GM18507 (cell line): ENCODE results near the gene SORL1.

Experiments
- DNase-seq: peaks from one replicate; pipeline ENCODE4 v3.0.0; 2011; ENCODE audit warnings: low read depth; ENCODE audit not compliant: insufficient read length; ENCODE audit errors: extremely low spot score
- FAIRE-seq: peaks from 2 replicates; lab custom pipeline; 2011; peaks lifted over from hg19 to GRCh38; lab: Jason Lieb, UNC

The SORL1 gene

DNA sequence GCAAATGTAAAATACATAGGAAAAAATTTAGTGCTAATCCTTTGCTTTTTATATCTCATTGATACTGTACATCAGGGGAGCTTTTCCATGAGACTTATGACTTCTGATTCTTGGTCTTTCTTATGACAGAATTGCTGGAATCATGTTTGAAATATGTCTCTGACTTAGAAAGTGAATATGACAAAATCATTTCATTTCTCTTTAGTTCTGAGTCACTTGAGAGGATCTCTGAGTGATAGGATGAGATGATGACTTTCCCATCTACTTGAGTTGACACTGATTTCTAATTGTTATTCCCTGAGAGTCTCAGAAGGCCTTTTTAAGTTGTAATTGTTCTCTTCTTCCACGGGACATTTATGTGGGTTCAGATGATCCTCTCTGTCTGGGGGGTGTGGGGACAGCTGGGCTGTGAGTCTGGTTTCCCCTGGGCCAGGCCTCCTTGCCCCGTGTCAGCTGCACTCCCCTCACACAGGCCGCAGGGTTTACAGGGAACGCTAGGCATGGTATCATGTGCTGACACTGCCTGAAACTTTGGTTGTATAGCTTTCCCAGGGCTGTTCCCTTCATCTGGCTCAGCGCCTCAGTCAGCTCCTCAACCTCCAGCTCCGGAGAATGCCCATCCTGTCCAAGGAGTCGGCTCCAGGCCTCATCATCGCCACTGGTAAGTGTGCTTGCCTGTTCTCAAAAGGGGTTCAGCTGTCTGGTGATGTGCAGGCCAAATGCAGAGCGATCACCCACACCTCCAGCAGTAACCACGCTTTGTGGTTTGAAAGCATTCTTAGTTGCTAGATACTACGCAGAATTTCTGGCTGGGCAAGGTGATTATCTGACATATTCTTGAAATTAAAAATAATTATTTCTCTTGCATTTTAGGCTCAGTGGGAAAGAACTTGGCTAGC, 70.2 kb downstream of the SORL1 start:
- DNase-seq (no peak), FAIRE-seq (no peak)

DNA sequence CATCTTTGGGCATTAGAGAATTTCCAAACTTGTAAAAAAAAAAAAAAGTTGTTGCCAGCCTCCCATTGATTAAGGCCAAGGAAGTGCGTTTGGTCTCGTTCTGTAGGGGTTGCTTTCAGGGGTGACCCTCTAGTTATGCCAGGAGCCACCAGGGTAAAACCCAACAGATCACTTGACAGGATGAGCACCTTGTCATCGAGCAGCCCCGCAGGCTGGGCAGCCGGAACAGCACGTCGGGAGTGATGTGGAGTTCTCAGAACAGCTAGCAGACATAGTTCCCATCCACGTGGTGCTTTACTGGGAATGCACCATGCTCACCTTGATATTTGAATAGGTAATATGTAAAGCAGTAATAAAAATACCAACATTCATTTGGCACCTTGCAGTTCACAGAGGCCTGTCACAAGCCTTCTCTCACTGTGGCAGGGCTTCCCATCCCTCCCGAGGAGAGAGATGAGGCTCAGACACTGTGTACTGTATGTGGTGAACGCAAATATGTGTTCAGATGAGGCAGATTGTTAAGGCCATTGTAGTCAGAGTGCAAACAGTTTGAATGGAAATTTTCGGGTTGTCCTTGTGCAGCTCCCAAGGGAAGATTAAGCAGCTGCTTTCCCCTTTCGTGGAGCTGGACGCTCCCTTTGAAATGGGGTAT, 71.6 kb downstream of the SORL1 start:
- FAIRE-seq (no peak), DNase-seq (no peak)

DNA sequence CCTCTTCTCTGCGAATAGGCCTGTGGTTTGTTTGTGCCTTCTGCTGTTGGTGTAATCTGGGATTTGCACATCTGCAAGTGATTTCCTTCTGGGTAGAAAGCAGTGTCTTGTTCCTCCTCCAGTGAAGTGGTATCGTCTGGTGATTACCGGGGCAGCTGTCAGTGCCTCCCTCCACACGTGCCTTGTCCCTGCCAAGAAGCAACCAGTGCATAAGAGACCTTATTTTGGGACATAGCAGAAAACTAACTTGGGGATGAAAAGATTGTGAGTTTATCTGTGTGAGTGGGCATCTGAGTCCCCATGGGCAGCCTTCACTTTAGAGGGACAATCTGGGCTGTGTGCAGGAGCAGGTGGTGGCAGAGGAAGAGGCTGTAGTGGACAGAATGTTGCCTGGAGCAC, 72.1 kb downstream of the SORL1 start:
- DNase-seq (no peak), FAIRE-seq (no peak)

DNA sequence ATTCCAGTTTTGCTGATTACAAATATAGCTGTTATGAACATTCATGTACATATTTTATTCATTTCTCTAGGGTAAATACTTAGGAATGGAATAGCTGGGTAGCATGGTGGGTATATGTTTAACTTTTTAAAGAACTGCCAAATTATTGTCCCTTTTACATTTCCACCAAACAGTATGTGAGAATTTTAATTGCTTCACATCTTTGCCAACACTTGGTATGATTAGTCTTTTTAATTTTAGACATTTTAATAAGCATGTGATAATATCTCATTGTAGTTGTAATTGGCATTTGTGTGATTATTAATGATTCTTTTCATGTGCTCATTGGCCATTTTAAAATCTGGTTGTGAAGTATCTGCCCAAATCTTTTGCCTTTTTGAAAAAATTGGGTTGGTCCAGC, 73.3 kb downstream of the SORL1 start:
- FAIRE-seq: no peak
- DNase-seq: no peak

DNA sequence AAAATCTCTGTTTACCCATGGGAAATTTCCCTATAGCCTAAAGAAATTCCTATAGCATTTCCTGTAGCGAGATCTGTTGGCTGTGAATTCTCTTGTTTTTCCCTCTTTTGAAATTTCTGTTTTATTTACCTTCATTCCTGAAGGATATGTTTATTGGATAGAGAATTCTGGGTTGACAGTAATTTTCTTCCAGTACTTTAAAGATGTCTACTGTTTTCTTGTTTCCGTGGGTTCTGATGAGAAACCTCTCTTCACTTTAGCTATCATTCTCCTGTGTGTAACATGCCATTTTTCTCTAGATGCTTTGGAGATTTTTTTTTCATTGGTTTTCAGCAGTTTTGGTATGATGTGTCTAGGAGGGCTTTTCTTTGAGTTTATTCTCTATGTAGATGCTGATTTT, 78.1 kb downstream of the SORL1 start:
- FAIRE-seq (no peak), DNase-seq (no peak)

DNA sequence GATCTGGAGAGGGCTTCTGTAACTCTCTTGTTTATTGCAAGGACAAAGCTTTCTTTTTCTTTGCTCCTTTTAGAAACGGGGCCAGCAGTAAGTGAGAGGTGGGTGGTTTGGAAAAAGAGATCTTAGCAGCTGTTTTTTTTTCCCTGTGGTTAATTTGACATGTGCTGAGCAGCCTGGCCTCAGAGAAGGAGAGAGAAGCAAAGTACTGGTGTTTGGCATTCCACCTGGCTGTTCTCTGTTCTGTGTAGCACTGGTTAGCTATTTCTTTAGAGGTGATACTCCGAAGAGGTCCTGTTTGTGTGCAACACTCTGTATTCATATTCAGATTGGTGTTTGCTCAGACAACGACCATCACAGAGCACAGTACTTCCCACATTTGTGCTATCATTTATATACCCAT, 81.5 kb downstream of the SORL1 start:
- no peak for FAIRE-seq
- DNase-seq: no peak

DNA sequence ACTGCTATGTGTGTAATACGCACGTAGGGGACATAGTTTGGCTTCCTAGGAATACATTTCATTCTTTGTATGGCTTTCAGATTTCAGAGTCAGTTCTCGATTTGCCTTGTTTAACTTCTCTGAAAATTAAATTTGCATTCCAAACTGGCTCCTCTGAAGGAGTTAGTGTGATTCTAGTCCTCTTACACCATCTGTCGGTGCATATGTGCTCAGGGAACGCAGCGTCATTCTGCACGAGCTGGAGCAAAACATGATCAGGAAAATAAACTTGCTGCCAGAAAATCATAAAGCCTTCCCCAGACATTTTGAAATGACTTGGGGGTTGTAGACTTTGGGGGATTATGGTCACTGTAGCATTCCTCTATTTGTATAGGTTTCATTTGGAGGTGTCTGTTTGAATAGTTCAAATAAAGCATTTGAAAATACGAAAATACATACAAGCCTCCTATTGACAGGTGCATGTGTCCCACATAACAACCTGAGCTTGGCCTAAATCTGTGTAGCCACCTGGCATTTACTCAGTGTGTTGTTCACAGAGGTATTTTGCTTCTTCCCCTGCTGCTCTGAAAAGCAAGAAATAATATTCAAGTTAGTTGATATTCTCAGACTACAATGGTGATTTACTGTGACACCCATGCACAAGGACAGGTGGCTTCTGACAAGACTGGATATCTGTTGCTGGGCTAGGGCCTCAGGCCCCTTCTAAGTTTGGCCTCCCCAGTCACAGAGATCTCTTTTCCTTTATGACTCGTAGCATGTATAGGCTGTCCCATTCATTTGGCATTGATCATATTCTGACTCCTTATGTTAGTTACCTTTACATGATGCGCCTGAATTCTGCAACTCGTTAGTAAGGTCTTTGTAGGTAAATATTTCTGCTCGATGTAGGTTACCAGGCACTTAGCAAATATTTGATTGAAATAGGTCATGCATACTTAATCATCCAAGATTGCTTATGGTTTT, 82.3 kb downstream of the SORL1 start:
- FAIRE-seq (no peak), DNase-seq (no peak)

DNA sequence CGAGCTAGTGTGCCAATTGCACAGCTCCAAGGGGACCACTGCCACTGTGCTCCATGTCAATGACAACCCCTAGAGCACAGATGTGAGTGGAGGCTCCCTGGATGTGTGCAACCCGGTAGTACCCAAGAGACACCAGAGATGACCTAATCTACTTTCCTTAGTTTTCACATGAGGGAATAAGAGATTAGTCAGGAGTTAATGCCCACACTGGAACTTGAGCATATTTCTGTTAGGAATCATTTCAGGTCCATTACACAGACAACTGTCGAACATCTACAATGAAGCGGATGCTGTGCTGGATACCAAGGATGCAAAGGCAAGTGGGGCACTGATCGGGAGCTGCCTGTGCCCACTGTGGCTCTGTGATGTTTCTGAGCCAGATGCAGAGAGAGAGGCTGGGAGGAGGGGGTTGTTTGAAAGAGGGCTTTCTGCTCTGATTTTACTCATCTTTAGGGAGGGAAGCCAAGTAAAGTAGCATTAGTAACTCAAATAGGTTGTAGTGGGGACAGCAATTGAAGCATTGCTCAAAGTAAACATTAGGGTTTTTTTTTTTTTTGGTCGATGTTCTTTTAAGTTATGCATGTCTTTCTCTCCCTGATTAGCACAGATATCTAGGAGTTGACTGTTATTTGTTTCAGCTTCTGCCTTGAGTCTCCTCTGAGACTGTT, 83.1 kb downstream of the SORL1 start:
- FAIRE-seq (no peak), DNase-seq (no peak)

DNA sequence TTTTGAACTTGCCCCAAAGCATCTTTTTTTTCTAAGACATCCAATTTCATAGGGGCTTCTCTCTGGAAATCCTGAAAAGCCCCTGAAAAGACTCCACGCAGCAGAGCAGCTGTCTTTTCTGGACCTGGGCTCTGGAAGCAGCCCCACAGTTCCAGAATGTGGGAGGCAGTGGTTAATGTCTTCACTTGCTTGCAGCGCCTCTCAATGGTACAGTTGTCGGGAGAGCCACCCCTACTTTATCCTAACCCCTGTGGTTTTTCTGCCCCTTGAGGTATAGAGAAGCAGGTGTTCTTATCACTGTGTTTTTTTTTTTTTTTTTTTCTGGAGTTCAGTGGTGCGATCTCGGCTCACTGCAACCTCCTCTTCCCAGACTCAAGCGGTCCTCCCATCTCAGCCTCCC, 84.0 kb downstream of the SORL1 start:
- DNase-seq (no peak), FAIRE-seq (no peak)

DNA sequence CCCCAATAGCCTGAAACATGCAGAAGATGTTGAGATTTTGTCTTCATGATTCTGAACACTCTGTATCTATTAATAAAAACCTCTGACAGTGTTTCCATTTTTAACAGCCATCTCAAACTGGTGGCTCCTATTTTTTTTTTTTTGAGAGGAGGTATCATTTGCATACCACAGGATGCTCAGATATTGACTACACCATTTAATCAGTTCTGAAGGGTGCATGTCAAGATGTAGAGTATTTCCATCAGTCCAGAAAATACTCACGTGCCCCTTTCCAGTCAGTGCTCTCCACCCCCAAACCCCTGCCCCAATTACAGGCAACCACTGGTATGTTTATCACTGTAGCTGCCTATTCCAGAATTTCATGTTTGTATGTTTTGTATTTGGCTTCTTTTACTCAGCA, 85.9 kb downstream of the SORL1 start:
- peak; percentile 23 for DNase-seq

DNA sequence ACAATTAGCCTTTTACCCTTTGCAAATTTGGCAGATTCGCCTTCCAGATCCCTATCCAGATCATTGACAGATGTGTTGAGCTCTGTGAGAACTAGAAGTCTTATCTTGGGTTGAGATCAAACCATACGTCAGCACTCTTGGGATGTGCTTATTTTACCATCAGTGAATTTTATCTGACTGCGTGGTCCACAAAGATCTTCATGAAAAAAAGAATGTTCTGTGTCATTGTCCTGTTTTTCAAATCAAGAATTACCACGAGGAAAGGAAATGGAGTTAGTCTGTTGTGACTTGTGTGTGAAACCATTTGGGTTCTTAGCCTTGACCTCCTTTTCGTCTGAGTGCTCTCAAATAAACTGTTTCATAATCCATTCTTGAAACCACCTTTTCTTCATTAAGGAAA, 86.9 kb downstream of the SORL1 start:
- no peak for DNase-seq
- FAIRE-seq: peak; percentile 91

More for the DNA sequence above, 85.9 kb downstream of the SORL1 start:
- FAIRE-seq: peak; percentile 82

DNA sequence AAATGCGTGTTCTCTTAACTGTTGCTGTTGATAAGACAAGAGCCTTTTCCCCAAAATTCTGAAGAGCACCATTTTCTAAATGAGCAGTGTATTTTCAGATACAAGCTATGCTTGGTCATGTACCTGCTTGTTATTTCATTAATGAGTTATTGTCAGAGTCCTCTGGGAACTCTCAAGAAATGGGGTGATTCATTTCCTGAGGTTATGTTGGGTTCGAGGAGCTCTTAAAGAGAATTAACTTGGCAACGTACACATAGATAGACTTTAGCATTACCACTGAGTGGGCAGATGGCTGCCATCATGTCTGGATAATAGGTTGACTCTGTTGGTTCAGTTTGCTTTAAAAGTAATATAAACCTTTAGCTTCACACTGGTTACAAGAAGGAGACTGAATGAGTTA, 88.5 kb downstream of the SORL1 start:
- FAIRE-seq (peak; percentile 60), DNase-seq (no peak)

DNA sequence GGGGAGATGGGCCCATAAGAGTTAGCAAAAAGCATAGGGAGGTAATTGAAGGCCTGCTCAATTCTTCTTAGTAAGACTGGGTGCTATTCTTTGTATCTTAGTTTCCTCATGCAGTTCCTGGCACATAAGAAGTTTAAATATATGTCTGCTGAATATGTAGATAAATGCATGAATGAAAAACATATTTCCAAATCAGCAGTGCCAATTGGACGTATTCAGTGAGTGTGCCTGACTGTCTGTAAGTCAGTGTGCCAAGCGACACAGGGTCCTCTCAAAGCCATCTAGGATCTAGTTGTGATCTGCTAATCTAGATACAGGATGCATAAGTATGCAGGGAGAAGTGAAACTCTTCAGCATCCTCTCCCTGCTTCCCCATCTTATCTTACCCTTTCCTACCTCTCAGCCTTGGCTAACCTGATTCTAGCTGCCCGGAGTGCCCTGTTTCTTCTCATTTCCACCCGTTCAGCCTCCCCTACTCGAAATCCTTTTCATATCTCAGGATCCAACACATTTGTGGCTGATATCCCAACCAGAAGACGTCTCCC, 91.8 kb downstream of the SORL1 start:
- DNase-seq (no peak), FAIRE-seq (no peak)

DNA sequence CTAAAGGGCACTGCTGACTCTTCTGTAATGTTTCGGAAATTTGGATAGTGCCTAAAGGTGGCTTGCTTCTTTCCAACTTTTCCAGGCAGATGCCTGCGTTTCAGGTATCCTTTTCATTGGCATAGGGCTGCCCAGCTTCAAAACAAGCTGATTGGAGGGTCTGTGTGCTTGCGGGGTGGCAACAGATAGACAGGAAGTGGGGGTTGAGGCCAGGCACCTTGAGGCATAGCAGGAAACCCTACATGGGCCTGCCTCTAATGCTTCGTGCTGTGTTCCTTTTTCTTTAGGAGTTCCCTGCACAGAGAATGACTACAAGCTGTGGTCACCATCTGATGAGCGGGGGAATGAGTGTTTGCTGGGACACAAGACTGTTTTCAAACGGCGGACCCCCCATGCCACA, 92.8 kb downstream of the SORL1 start:
- FAIRE-seq (no peak), DNase-seq (no peak)

DNA sequence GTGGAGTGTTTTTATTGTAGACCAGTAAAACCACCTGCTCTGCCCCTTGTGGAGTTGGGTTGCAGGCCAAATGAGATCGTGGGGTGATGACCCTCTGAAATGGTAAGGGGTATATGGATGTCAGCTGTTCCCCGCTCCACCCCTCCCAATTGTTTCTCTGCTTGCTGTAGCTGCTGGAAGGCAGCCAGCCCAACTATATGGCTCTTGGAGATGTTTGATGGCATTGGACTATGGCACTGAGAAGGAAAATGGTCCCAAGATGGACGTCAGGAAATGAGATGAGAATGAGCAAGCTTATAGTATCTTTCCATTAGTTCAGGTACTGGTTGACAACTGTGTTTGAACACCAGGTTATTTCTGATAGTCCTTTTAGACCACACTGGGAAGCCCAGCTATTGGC, 95.5 kb downstream of the SORL1 start:
- DNase-seq (no peak), FAIRE-seq (no peak)

DNA sequence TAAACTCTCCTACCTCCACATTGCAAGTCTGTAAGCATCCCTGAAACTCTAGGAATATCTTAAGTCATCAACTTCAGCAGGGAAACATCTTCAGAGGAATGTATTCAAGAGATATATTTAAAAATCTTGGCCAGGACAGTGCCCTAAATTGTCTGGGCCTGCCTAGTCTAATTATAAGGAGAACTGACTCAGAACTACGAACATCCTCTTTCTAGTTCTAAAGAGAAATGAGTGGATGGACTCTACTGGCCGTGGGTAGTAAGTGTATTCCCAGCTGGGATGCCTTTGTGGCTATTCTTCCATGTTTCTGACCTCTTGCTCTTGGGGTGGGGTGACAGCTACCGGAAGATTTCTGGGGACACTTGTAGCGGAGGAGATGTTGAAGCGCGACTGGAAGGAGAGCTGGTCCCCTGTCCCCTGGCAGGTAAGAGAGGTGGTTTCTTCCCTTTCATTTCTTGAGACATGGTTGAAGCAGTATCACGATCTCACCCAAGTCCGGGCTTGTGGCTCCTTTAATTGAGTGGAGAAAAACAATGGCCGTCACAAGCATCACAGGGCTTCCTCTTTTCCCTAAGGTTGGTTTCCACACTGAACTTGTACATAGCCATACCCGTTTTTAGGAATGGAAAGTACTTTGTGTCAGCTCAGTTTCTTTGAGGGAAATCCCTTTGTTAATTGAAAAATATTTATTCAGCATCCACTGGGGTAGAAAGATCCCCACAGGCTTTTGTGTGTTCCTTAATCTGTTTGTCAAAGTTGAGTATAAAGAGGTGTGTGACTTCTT, 98.3 kb downstream of the SORL1 start:
- FAIRE-seq: no peak
- no peak for DNase-seq

DNA sequence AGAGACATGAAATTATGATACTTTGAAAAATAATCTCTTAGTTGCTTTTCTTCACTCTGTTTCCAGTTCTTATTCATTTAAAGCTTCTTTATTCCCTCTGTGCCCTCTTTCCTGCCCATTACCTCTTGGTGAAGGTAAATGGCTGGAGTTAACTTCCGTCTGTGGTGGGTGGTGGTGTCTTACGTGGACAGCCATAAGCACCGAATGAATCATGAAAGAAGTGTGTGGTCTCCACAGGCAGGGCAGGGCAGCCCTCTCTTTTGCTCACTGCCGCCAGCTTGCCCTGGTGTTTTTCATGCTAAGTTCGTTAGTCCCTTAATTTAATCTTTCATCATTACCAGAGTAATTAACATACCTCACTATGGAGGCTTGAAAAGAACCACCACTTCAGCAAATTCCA, 99.3 kb downstream of the SORL1 start:
- DNase-seq (no peak), FAIRE-seq (no peak)

DNA sequence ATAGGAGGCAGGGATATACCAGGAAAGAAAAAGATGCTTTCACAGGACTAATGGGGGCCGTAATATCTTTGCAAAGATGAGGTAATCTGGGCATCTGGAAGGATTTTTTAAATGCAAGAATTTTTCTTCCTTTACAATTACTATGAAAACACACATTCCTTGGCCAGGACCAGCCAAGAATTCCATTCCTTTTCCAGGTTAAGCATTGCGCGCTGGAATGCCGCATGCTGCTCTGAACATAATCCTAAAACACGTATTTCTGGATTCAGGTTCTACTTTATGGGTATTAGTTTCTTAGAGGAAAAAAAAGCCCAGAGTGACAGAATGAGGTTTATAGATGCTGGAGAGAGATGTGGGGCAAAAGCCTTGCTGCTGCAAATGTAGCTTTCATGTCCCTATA, 100.0 kb downstream of the SORL1 start:
- DNase-seq (no peak), FAIRE-seq (no peak)

DNA sequence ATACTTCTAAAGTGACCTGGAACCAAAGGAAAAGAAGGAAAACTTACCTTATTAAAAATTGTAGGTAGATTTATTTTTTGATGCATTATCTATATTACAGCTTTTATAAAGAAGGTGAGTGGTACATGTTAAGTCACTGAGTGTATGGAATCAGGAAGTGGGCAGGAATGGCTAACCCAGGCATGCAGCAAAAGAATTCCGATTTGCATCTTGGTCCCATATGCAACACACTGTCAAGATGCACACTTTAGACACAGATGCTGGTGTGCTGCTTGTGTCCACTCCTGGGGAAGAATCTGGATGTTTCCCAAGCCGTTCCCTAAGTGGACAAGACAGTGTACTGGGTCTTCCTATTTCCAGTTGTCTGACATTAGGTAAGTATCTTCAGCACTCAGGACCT, 100.5 kb downstream of the SORL1 start:
- FAIRE-seq: no peak
- no peak for DNase-seq
